Measurements from ENCODE around the gene BAG3. TPM values are rescaled to one million over a fixed set of nuclear protein-coding genes. Genes with fewer than 3 reads are reported as not detected.

Gene BAG3
- polyA plus RNA-seq, 1 donor from 2014 or later, result 0.61 TPM

- Histone ChIP-seq H3K9ac (ENCODE audit: low read length) (no peak overlapping the region), H3K9me2 (ENCODE audit: insufficient read depth, low read length) (no peaks in the 10 kb centered on the region), H3K36me3 (ENCODE audit: insufficient read depth, low read length) (no peaks in the 10 kb centered on the region), H3K27me3 (ENCODE audit: insufficient read depth, low read depth, low read length) (no peaks in the 10 kb centered on the region), H3K9me3 (ENCODE audit: low read length) (no peaks in the 10 kb centered on the region), H3K79me2 (replicated peaks; ENCODE audit: insufficient read depth, low read length) (no peaks in the 10 kb centered on the region), H3K4me2 (ENCODE audit: low read length) (no peak overlapping the region), H4K20me1 (ENCODE audit: insufficient read depth) (no peaks in the 10 kb centered on the region), H2AFZ (ENCODE audit: low read depth, low read length) (no peak overlapping the region), H3F3A (ENCODE audit: insufficient read depth, low read length, poor library complexity, severe bottlenecking) (no peaks in the 10 kb centered on the region), H3K4me3 (ENCODE audit: low read length) (no peak overlapping the region), H3K27ac (ENCODE audit: low read length) (no peak overlapping the region)
- TF ChIP-seq RAD21 (conservative IDR thresholded peaks at IDR 0.05) (no peak), SMC3 (conservative IDR thresholded peaks at IDR 0.05; ENCODE audit: poor library complexity) (no peak), EP300 (conservative IDR thresholded peaks at IDR 0.05; ENCODE audit: poor library complexity, severe bottlenecking) (no peak), REST (IDR thresholded peaks at IDR 0.05; ENCODE audit: borderline replicate concordance) (no peak), EZH2 (IDR thresholded peaks at IDR 0.05; ENCODE audit: borderline replicate concordance, insufficient read depth, low read length, poor library complexity, severe bottlenecking) (no peak), POLR2AphosphoS5 (IDR thresholded peaks at IDR 0.05) (no peak), TAF1 (IDR thresholded peaks at IDR 0.05; ENCODE audit: low read depth) (no peak), MXI1 (conservative IDR thresholded peaks at IDR 0.05; ENCODE audit: poor library complexity, severe bottlenecking) (no peak), CTCF (IDR thresholded peaks at IDR 0.05; ENCODE audit: poor library complexity, severe bottlenecking) (no peak)
These were observed 49.3 kb downstream of the BAG3 start for GRCh38 chr10:119700321-119700954.

- H4K20me1 ChIP-seq (ENCODE audit: insufficient read depth), result no peaks in the 10 kb centered on the region
- H3K9ac ChIP-seq (ENCODE audit: low read length), result no peak overlapping the region
- no peak overlapping the region for H3K27ac ChIP-seq (ENCODE audit: low read length)
- H3K27me3 ChIP-seq (ENCODE audit: insufficient read depth, low read depth, low read length), result no peaks in the 10 kb centered on the region
- TF ChIP-seq SMC3 (conservative IDR thresholded peaks at IDR 0.05; ENCODE audit: poor library complexity) (no peak), EZH2 (IDR thresholded peaks at IDR 0.05; ENCODE audit: borderline replicate concordance, insufficient read depth, low read length, poor library complexity, severe bottlenecking) (no peak), TAF1 (IDR thresholded peaks at IDR 0.05; ENCODE audit: low read depth) (no peak), REST (IDR thresholded peaks at IDR 0.05; ENCODE audit: borderline replicate concordance) (no peak), RAD21 (conservative IDR thresholded peaks at IDR 0.05) (no peak), EP300 (conservative IDR thresholded peaks at IDR 0.05; ENCODE audit: poor library complexity, severe bottlenecking) (no peak), MXI1 (conservative IDR thresholded peaks at IDR 0.05; ENCODE audit: poor library complexity, severe bottlenecking) (no peak), CTCF (IDR thresholded peaks at IDR 0.05; ENCODE audit: poor library complexity, severe bottlenecking) (no peak), POLR2AphosphoS5 (IDR thresholded peaks at IDR 0.05) (no peak)
- H3K9me2 ChIP-seq (ENCODE audit: insufficient read depth, low read length), result no peaks in the 10 kb centered on the region
- H3F3A ChIP-seq (ENCODE audit: insufficient read depth, low read length, poor library complexity, severe bottlenecking), result no peaks in the 10 kb centered on the region
- H3K79me2 ChIP-seq (replicated peaks; ENCODE audit: insufficient read depth, low read length), result no peaks in the 10 kb centered on the region
- no peak overlapping the region for H3K4me3 ChIP-seq (ENCODE audit: low read length)
- H2AFZ ChIP-seq (ENCODE audit: low read depth, low read length), result no peak overlapping the region
- no peak overlapping the region for H3K4me2 ChIP-seq (ENCODE audit: low read length)
- no peaks in the 10 kb centered on the region for H3K36me3 ChIP-seq (ENCODE audit: insufficient read depth, low read length)
- no peaks in the 10 kb centered on the region for H3K9me3 ChIP-seq (ENCODE audit: low read length)
These were observed 50.7 kb downstream of the BAG3 start for GRCh38 chr10:119701861-119702260.

All from neural cell (in vitro differentiated cells).